Measurements from ENCODE around the gene RPL39. TPM values are rescaled to one million over a fixed set of nuclear protein-coding genes. Genes with fewer than 3 reads are reported as not detected.
"Not testable (repeated sequence)": the region's sequence is repeated elsewhere in the genome, so short reads cannot be mapped to it uniquely, and the experiment has no call there.

The RPL39 gene
- polyA plus RNA-seq, 2 of the 4 experiments (the other 2 are of a cell fraction): 3,499 to 4,942 TPM

- Histone ChIP-seq H3K4me3 (no peak overlapping the region), H3K9me3 (no peaks in the 10 kb centered on the region), H3K4me2 (no peak overlapping the region), H3K27ac (no peak overlapping the region), H3K4me1 (no peaks in the 10 kb centered on the region)
- ChIA-PET CTCF (interaction anchor here (0.7 kb wide), 1 partner anchor 64 kb away, joined by 3 read pairs; no protein-coding TSS in a partner anchor), POLR2A (interaction anchor here (1.2 kb wide), 1 partner anchor 26 kb away, joined by 3 read pairs; the partner anchor contains the start of gene RPL39)
- FAIRE-seq (no peak), DNase-seq (ENCODE audit: low read depth in 1 of 2, low spot score in 1 of 2) (no peak), ATAC-seq (no peak)
- WGBS (ENCODE audit: missing lambda C conversion rate): 71% methylated on average over 6 of the region's 6 CpGs
- TF ChIP-seq BCL3 (IDR thresholded peaks at IDR 0.05) (no peak), FOSB (CRISPR knock-in tag; IDR thresholded peaks at IDR 0.05) (no peak), ATOH8 (CRISPR knock-in tag; IDR thresholded peaks at IDR 0.05; ENCODE audit: low read depth) (no peak), HDAC2 (IDR thresholded peaks at IDR 0.05) (no peak)
Observed at GRCh38 chrX:119817130-119817690, 25.8 kb upstream of the RPL39 start.

- Histone ChIP-seq H3K27ac (no peak overlapping the region), H3K9me3 (no peaks in the 10 kb centered on the region), H3K4me1 (no peaks in the 10 kb centered on the region), H3K4me2 (no peak overlapping the region), H3K4me3 (no peak overlapping the region)
- no peak for ATAC-seq
- POLR2A ChIA-PET: interaction anchor here (1.2 kb wide), 1 partner anchor 25 kb away, joined by 3 read pairs; the partner anchor contains the start of gene RPL39
- no peak for DNase-seq (ENCODE audit: low read depth in 1 of 2, low spot score in 1 of 2)
- 85% methylated on average over 3 of the region's 3 CpGs for WGBS (ENCODE audit: missing lambda C conversion rate)
- TF ChIP-seq ATOH8 (CRISPR knock-in tag; IDR thresholded peaks at IDR 0.05; ENCODE audit: low read depth) (no peak), FOSL2 (IDR thresholded peaks at IDR 0.05) (no peak), FOSL2 (CRISPR knock-in tag; IDR thresholded peaks at IDR 0.05) (no peak), USF2 (IDR thresholded peaks at IDR 0.05) (no peak), MAFK (IDR thresholded peaks at IDR 0.05; ENCODE audit: partially characterized antibody) (no peak), NR3C1 (IDR thresholded peaks at IDR 0.05) (no peak)
- FAIRE-seq: no peak
- CTCF ChIA-PET: no interaction called here
Observed at GRCh38 chrX:119816300-119816699, 24.9 kb upstream of the RPL39 start.

- ChIA-PET CTCF (interaction anchor here (1.3 kb wide), 1 partner anchor 18 kb away, joined by 3 read pairs; the partner anchor contains the start of gene RPL39), POLR2A (interaction anchor here (1.3 to 1.4 kb wide), 2 partner anchors 18 kb away, joined by 3 read pairs; partner anchors contain the start of gene RPL39)
- H3K4me3 ChIP-seq: no peak overlapping the region
- no peaks in the 10 kb centered on the region for H3K9me3 ChIP-seq
- 53% methylated on average over 1 of the region's 1 CpG for WGBS (ENCODE audit: missing lambda C conversion rate)
- H3K27ac ChIP-seq: no peak overlapping the region
- DNase-seq (ENCODE audit: low read depth in 1 of 2, low spot score in 1 of 2) (no peak), FAIRE-seq (no peak), ATAC-seq (no peak)
- no peak overlapping the region for H3K4me2 ChIP-seq
- TF ChIP-seq ZSCAN20 (CRISPR knock-in tag; IDR thresholded peaks at IDR 0.05) (no peak), ZFP36 (IDR thresholded peaks at IDR 0.05; ENCODE audit: borderline replicate concordance, partially characterized antibody) (no peak), GATA3 (IDR thresholded peaks at IDR 0.05; ENCODE audit: borderline replicate concordance) (no peak), CBX8 (IDR thresholded peaks at IDR 0.05) (no peak), EHMT2 (IDR thresholded peaks at IDR 0.05; ENCODE audit: low read depth) (no peak), ESRRA (IDR thresholded peaks at IDR 0.05; ENCODE audit: borderline replicate concordance, low read length) (no peak), ZNF302 (CRISPR knock-in tag; IDR thresholded peaks at IDR 0.05) (no peak), NFE2L2 (conservative IDR thresholded peaks at IDR 0.05; ENCODE audit: low read length) (no peak), HOXB5 (CRISPR knock-in tag; IDR thresholded peaks at IDR 0.05) (no peak), FOXS1 (CRISPR knock-in tag; IDR thresholded peaks at IDR 0.05) (no peak), MYC (IDR thresholded peaks at IDR 0.05; ENCODE audit: borderline replicate concordance, low read length) (no peak), RARB (CRISPR knock-in tag; IDR thresholded peaks at IDR 0.05) (no peak), NPAS2 (CRISPR knock-in tag; IDR thresholded peaks at IDR 0.05; ENCODE audit: borderline replicate concordance) (no peak)
- no peaks in the 10 kb centered on the region for H3K4me1 ChIP-seq
Observed at GRCh38 chrX:119809185-119809666, 17.8 kb upstream of the RPL39 start.

- POLR2A ChIA-PET: interaction anchor here (1.4 kb wide), 1 partner anchor 17 kb away, joined by 3 read pairs; the partner anchor contains the start of gene RPL39
- CTCF ChIA-PET; H3K9me3 ChIP-seq; FAIRE-seq; ATAC-seq; H3K4me1 ChIP-seq; H3K4me2 ChIP-seq; DNase-seq (ENCODE audit: low read depth in 1 of 2, low spot score in 1 of 2); H3K4me3 ChIP-seq; H3K27ac ChIP-seq: not testable (repeated sequence)
- WGBS (ENCODE audit: missing lambda C conversion rate): 64% methylated on average over 2 of the region's 4 CpGs
Observed at GRCh38 chrX:119808461-119808860, 17.0 kb upstream of the RPL39 start.

Data from A549 (cell line).